Vagina (tissue), 2 donors: Measurements from ENCODE around the gene CENATAC. TPM values are rescaled to one million over a fixed set of nuclear protein-coding genes. Genes with fewer than 3 reads are reported as not detected.
A peak's percentile ranks its signal among the peaks of the same experiment; 100 is the strongest.
"Not testable (repeated sequence)": the region's sequence is repeated elsewhere in the genome, so short reads cannot be mapped to it uniquely, and the experiment has no call there.

Source experiments
- DNase-seq, 2 donors: peaks; one replicate each; pipeline ENCODE4 v3.0.0-alpha.2; 2017; ENCODE audit errors: extremely low spot score in 2 of 2
- H3K27ac ChIP-seq: fragments of 200-600 bp; sonication (generic); one replicate; pipeline ENCODE4 v1.5.1; 2019
- H3K27me3 ChIP-seq: fragments of 200-600 bp; sonication (generic); one replicate; pipeline ENCODE4 v1.5.1; 2019
- H3K36me3 ChIP-seq, 2 donors: fragments of 200-600 bp; sonication (generic); one replicate each; pipeline ENCODE4 v1.5.1; 2017 to 2019
- H3K4me1 ChIP-seq: fragments of 200-600 bp; sonication (generic); one replicate; pipeline ENCODE4 v1.5.1; 2019
- H3K4me3 ChIP-seq, 2 donors: fragments of 200-600 bp; sonication (generic); 1 replicate in 1 of 2; 2 replicates in 1 of 2; pipeline ENCODE4 v1.5.1; 2016 to 2019
- H3K9me3 ChIP-seq: fragments of 200-600 bp; sonication (generic); one replicate; pipeline ENCODE4 v1.5.1; 2019
- CTCF ChIP-seq, 3 experiments: fragments of 450-650 bp in 2 of 3; fragments of 200-600 bp in 1 of 3; sonication (generic) in 1 of 3; IDR thresholded peaks; one replicate each; pipeline ENCODE4 v1.5.1; 2017 to 2019; ENCODE audit warnings: antibody characterized with exemption in 3 of 3, mild to moderate bottlenecking in 2 of 3, moderate library complexity in 2 of 3
- POLR2A ChIP-seq, 2 donors: fragments of 450-650 bp; IDR thresholded peaks; one replicate each; pipeline ENCODE4 v1.6.1; 2017; ENCODE audit warnings: antibody characterized with exemption in 2 of 2, mild to moderate bottlenecking in 2 of 2, moderate library complexity in 2 of 2
- POLR2AphosphoS5 ChIP-seq, 2 donors: sonication (generic); formaldehyde crosslinking; IDR thresholded peaks; one replicate each; pipeline ENCODE4 v1.9.0; 2017; ENCODE audit warnings: antibody characterized with exemption in 2 of 2, mild to moderate bottlenecking in 2 of 2, low read depth in 1 of 2; ENCODE audit not compliant: insufficient read depth in 1 of 2
- intact Hi-C: fragments of 100-400 bp; cut with DNase I; formaldehyde crosslinking; loops from one replicate; pipeline ENCODE4 v1.15.1; 2023
- total RNA-seq: library from RNA; depleted of rRNA; stranded (reverse); fragments of >200 nt; gene quantifications from one replicate; pipeline ENCODE4 v1.2.3, GENCODE V29; 2016

CENATAC gene
- total RNA-seq, 1 donor from 2014 or later: 49.8 TPM

DNA sequence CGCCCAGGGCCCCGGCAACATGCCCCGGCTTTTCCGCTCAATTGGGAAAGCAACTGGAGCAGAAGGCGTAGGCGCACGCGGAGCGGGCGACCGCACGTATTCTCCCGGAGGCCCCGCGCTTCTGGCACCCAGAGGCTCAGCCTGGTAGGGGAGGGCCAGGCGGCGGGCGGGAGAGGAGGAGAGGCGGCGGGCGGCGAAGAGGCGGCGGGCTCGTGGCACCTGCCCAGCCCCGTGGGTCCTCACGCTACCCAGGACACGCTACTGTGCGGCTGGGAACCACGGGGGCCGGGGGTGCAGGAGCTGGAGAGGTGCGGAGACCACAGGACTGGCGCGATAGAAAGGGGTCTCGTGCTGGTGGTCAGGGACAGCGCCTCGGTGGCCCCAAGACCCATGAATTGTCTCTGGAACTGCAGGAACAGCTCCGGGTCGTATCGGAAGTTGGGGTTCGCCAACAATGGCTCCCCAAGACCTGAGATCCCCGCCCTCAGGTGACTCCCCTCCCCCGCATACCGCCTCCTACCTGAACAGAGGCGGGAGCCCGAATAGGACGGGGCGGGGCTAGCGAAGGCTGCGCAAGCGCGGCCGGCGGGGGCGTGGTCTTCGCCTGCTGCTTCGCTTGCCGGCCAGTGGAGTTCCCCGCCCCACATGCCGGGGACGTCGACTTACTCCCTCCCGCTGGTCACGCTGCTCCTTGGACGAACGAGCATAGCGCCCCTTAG is 32.5 kb downstream of the CENATAC start, which contains the start of gene SLC37A4:
Gene SLC37A4 (minus strand): TSS at position 549 of the 719 bp plus-strand sequence.
- Histone ChIP-seq H3K4me1 (peaks cover 25% of the 10 kb centered on the region), H3K27me3 (no peaks in the 10 kb centered on the region)

DNA sequence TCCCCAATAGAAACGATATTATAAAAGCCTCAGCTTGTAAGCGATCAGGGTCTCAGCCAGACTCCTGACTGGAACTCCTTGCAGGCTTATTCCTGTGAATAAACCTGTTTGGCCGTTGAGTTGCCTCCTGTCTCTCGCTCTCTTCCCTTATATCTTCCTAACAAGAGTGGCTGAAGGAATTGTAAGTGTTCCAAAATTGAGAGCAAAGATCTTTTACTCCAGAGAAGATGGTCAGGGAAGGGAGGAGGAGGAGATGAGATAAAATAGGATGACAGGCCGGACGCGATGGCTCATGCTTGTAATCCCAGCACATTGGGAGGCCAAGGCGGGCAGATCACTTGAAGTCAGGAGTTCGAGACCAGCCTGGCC is 34.0 kb downstream of the CENATAC start:
- Histone ChIP-seq H3K4me3 (no peak overlapping the region), H3K27me3 (no peaks in the 10 kb centered on the region), H3K27ac (no peak overlapping the region), H3K4me1 (peaks cover 25% of the 10 kb centered on the region), H3K36me3 (peaks cover 0 to 7% of the 10 kb centered on the region in 2 donors), H3K9me3 (no peaks in the 10 kb centered on the region)
- intact Hi-C loops: no loop called here
- DNase-seq: no peak
- TF ChIP-seq POLR2A (IDR thresholded peaks at IDR 0.05) (no peak), POLR2AphosphoS5 (IDR thresholded peaks at IDR 0.05; ENCODE audit: insufficient read depth in 1 of 2, low read depth in 1 of 2) (no peak), CTCF (IDR thresholded peaks at IDR 0.05) (no peak)

More for the DNA sequence above, 32.5 kb downstream of the CENATAC start, which contains the start of gene SLC37A4:
- peaks cover 0 to 9% of the 10 kb centered on the region in 2 donors for H3K36me3 ChIP-seq
- TF ChIP-seq POLR2A (IDR thresholded peaks at IDR 0.05) (no peak), POLR2AphosphoS5 (IDR thresholded peaks at IDR 0.05; ENCODE audit: insufficient read depth in 1 of 2, low read depth in 1 of 2) (peak; percentile 86 to 96), CTCF (IDR thresholded peaks at IDR 0.05) (peak in 2 of 3 experiments; percentile 88 to 90)
- peak within 1 kb of the TSS; percentile 90 for H3K27ac ChIP-seq
- DNase-seq: peak; percentile 98 to 99
- H3K4me3 ChIP-seq: peak within 1 kb of the TSS; percentile 74 to 92
- no peaks in the 10 kb centered on the region for H3K9me3 ChIP-seq
- intact Hi-C loops: no loop called here

DNA sequence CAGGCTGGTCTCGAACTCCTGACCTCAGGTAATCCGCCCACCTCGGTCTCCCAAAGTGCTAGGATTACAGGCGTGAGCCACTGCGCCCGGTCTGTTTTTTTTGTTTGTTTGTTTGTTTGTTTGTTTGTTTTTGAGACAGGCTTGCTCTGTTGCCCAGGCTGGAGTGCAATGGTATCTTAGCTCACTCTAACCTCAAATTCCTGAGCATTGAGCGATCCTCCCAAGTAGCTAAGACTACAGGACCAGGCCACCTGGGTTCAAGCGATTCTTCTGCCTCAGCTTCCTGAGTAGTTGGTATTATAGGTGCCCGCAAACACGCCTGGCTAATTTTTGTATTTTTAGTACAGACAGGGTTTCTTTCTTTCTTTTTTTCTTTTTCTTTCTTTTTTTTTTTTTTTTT is 35.5 kb downstream of the CENATAC start:
- DNase-seq, H3K36me3 ChIP-seq, H3K27me3 ChIP-seq, intact Hi-C loops, H3K4me3 ChIP-seq, H3K27ac ChIP-seq, H3K9me3 ChIP-seq: not testable (repeated sequence)
- peaks cover 21% of the 10 kb centered on the region for H3K4me1 ChIP-seq

DNA sequence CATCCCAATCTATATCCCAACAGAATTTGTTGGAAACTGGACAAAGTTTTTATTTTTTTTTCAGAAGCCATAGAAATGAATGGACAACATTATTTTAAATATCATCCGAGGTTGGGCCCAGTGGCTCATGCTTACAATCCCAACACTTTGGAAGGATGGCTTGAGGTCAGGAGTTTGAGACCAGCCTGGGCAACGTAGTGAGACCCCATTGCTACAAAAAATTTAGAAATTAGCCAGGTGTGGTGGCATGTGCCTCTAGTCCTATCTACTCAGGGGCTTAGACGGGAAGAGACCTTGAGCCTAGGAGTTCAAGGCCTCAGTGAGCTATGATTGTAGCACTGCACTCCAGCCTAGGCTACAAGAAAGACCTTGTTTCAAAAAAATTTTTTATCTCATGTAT is 36.9 kb downstream of the CENATAC start:
- TF ChIP-seq POLR2A (IDR thresholded peaks at IDR 0.05): no peak
- no peak for TF ChIP-seq POLR2AphosphoS5 (IDR thresholded peaks at IDR 0.05; ENCODE audit: insufficient read depth in 1 of 2, low read depth in 1 of 2)
- TF ChIP-seq CTCF (IDR thresholded peaks at IDR 0.05): no peak
- DNase-seq: no peak

DNA sequence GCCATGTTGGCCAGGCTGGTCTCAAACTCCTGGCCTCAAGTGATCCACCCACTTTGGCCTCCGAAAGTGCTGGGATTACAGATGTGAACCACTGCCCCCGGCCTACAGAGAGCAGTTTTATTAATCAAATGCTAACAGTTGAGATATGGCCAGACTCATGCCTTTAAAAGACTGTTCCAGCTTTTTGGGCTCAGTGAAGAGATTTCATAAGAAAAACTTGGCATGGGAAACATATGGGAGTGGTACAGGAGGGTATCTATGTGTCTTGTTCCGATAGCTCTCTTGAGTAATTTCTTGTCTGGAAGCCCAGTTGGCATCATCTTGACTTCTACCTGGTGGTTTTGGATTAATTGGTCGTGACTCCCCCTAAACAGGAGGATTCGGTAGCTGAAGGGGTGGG is 40.9 kb downstream of the CENATAC start:
- no peak overlapping the region for H3K27ac ChIP-seq
- no peak for DNase-seq
- intact Hi-C loops: no loop called here
- TF ChIP-seq POLR2A (IDR thresholded peaks at IDR 0.05) (no peak), POLR2AphosphoS5 (IDR thresholded peaks at IDR 0.05; ENCODE audit: insufficient read depth in 1 of 2, low read depth in 1 of 2) (no peak), CTCF (IDR thresholded peaks at IDR 0.05) (no peak)
- H3K4me3 ChIP-seq: no peak overlapping the region
- no peaks in the 10 kb centered on the region for H3K9me3 ChIP-seq
- no peaks in the 10 kb centered on the region for H3K4me1 ChIP-seq
- H3K27me3 ChIP-seq: no peaks in the 10 kb centered on the region
- no peaks in the 10 kb centered on the region for H3K36me3 ChIP-seq

More for the DNA sequence above, 36.9 kb downstream of the CENATAC start:
- H3K4me1 ChIP-seq: peaks cover 7% of the 10 kb centered on the region
- intact Hi-C loops: no loop called here
- no peak overlapping the region for H3K27ac ChIP-seq
- H3K36me3 ChIP-seq: no peaks in the 10 kb centered on the region
- no peaks in the 10 kb centered on the region for H3K27me3 ChIP-seq
- no peak overlapping the region for H3K4me3 ChIP-seq
- H3K9me3 ChIP-seq: no peaks in the 10 kb centered on the region

DNA sequence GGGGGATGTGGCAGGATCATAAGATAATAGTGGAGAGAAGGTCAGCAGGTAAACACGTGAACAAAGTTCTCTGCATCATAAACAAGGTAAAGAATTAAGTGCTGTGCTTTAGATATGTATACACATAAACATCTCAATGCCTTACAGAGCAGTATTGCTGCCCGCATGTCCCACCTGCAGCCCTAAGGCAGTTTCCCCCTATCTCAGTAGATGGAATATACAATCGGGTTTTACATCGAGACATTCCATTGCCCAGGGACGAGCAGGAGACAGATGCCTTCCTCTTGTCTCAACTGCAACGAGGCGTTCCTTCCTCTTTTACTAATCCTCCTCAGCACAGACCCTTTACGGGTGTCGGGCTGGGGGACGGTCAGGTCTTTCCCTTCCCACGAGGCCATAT is 41.5 kb downstream of the CENATAC start:
- intact Hi-C loops, H3K36me3 ChIP-seq, H3K4me1 ChIP-seq, H3K27me3 ChIP-seq, H3K27ac ChIP-seq, H3K9me3 ChIP-seq, H3K4me3 ChIP-seq, DNase-seq: not testable (repeated sequence)
